Measurements from ENCODE around the gene CDC6.

GRCh38 chr17:40311575-40311974 is 23.9 kb downstream of the CDC6 start:
- TF ChIP-seq CTCF (IDR thresholded peaks at IDR 0.05) (no peak), POLR2A (IDR thresholded peaks at IDR 0.05) (no peak)
